Skin of body (tissue), 2 donors: ENCODE results near the gene SAMD11. TPM values are rescaled to one million over a fixed set of nuclear protein-coding genes. Genes with fewer than 3 reads are reported as not detected.

Source experiments
- DNase-seq: peaks from one replicate; lab custom pipeline; 2025; lab: John Stamatoyannopoulos, UW
- total RNA-seq: library from RNA; depleted of rRNA; stranded (reverse); fragments of >200 nt; gene quantifications from one replicate; pipeline ENCODE4 v1.2.3, GENCODE V29; 2014

The SAMD11 gene
- total RNA-seq, 1 donor from 2014 or later, result 4.9 TPM

GRCh38 chr1:932173-932510, 8.4 kb downstream of the SAMD11 start:
- DNase-seq, result no peak

GRCh38 chr1:932776-933602, 9.3 kb downstream of the SAMD11 start:
- no peak for DNase-seq

- DNase-seq, result no peak
Measured at GRCh38 chr1:933603-933940, 9.8 kb downstream of the SAMD11 start.

GRCh38 chr1:934991-935750, 11.4 kb downstream of the SAMD11 start:
- no peak for DNase-seq

- no peak for DNase-seq
Measured at GRCh38 chr1:935751-936231, 12.1 kb downstream of the SAMD11 start.

- no peak for DNase-seq
Measured at GRCh38 chr1:936348-937264, 12.9 kb downstream of the SAMD11 start.

- DNase-seq, result no peak
Measured at GRCh38 chr1:937521-937920, 13.8 kb downstream of the SAMD11 start.

- no peak for DNase-seq
Measured at GRCh38 chr1:938088-938683, 14.5 kb downstream of the SAMD11 start.

- no peak for DNase-seq
Measured at GRCh38 chr1:938711-939489, 15.2 kb downstream of the SAMD11 start.

- DNase-seq, result no peak
Measured at GRCh38 chr1:939511-940106, 15.9 kb downstream of the SAMD11 start.

GRCh38 chr1:940107-941014, 16.6 kb downstream of the SAMD11 start:
- peak; percentile 24 for DNase-seq

- no peak for DNase-seq
Measured at GRCh38 chr1:941015-941587, 17.4 kb downstream of the SAMD11 start.

- DNase-seq, result peak; percentile 30
Measured at GRCh38 chr1:941588-942383, 18.1 kb downstream of the SAMD11 start.

- DNase-seq, result no peak
Measured at GRCh38 chr1:942411-942821, 18.7 kb downstream of the SAMD11 start.

GRCh38 chr1:942864-943533, 19.3 kb downstream of the SAMD11 start:
- DNase-seq, result no peak

GRCh38 chr1:943545-944340, 20.0 kb downstream of the SAMD11 start:
- no peak for DNase-seq
